LNCaP clone FGC (cell line): Measurements from ENCODE around the gene COL4A5.

Experiments
- DNase-seq: peaks from one replicate; pipeline ENCODE4 v3.0.0-alpha.2; 2011; ENCODE audit warnings: low read depth
- H3K4me3 ChIP-seq: 2 replicates; pipeline ENCODE4 v1.5.1; 2011; ENCODE audit warnings: mild to moderate bottlenecking, low read depth, low read length, control low read depth
- CTCF ChIP-seq: IDR thresholded peaks from 2 replicates; pipeline ENCODE4 v1.5.1; 2012; ENCODE audit warnings: mild to moderate bottlenecking; ENCODE audit not compliant: control insufficient read depth, insufficient read depth; ENCODE audit errors: extremely low read depth

Gene COL4A5

GRCh38 chrX:108614616-108615015 lies 175.0 kb downstream of the COL4A5 start:
- no peak for TF ChIP-seq CTCF
- H3K4me3 ChIP-seq, result no peak overlapping the region
- no peak for DNase-seq

- no peak for TF ChIP-seq CTCF
- H3K4me3 ChIP-seq, result no peak overlapping the region
- no peak for DNase-seq
Observed at GRCh38 chrX:108640817-108641216, 201.2 kb downstream of the COL4A5 start.

- TF ChIP-seq CTCF, result no peak
- H3K4me3 ChIP-seq, result no peak overlapping the region
- no peak for DNase-seq
Observed at GRCh38 chrX:108641589-108642272, 202.1 kb downstream of the COL4A5 start.

GRCh38 chrX:108642273-108642628 lies 202.6 kb downstream of the COL4A5 start:
- no peak for TF ChIP-seq CTCF
- no peak overlapping the region for H3K4me3 ChIP-seq
- DNase-seq, result no peak

DNA sequence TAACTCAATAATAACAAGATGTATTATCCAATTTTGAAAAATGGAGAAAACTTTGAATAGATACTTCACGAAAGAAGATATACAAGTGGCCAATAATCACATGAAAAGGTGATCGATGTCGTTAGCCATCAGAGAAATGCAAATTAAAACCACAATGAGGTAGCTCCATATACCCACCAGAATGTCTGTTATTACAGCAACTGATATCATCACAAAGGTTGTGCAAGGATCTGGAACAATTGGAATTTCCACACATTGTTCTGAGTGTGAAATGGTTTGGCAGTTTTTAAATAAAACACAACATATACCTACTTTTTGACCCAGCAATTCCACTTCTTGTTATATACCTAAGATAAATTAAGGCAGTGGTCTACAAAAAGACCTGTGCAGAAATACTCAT lies 225.1 kb downstream of the COL4A5 start:
- TF ChIP-seq CTCF, result no peak
- H3K4me3 ChIP-seq, result no peak overlapping the region
- DNase-seq, result no peak

GRCh38 chrX:108666101-108666500 lies 226.5 kb downstream of the COL4A5 start:
- no peak overlapping the region for H3K4me3 ChIP-seq
- no peak for DNase-seq
- no peak for TF ChIP-seq CTCF

- DNase-seq, result no peak
- H3K4me3 ChIP-seq, result no peak overlapping the region
- TF ChIP-seq CTCF, result no peak
Observed at GRCh38 chrX:108671526-108671925, 231.9 kb downstream of the COL4A5 start.
